AG09309 (cell line): ENCODE data around the gene AJAP1.

Experiments used
- DNase-seq: peaks from one replicate; pipeline ENCODE4 v3.0.0-alpha.2; 2010; ENCODE audit warnings: low read depth
- H3K4me3 ChIP-seq: 2 replicates; pipeline ENCODE4 v1.5.1; 2011; ENCODE audit warnings: mild to moderate bottlenecking, low read depth, low read length, moderate library complexity; ENCODE audit not compliant: control insufficient read depth
- TF ChIP-seq, protein P1 (sequence below): IDR thresholded peaks from 2 replicates; pipeline ENCODE4 v1.5.1; 2011; ENCODE audit warnings: mild to moderate bottlenecking, low read depth, low read length, inconsistent platforms; ENCODE audit not compliant: insufficient read depth, control insufficient read depth; ENCODE audit errors: missing control alignments

The AJAP1 gene

DNA sequence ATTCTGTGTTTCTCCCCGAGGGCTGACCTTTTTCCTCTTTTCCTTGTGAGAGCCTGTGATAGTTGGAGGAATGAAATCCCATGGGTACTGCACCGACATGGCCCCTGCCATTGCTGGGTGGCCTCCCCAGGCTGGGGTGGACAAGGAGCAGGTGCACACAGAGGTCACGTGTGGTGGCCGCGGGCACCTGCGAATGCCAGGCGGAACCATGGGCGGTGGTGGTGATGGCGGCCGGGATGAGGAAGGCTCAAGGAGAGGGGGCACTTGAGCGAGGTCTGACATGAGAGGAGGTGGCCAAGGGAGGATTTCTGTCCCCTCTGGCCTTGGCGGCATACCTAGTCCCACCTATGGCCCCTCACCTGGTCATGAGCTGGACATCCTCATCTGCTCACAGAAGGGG, 69.6 kb downstream of the AJAP1 start:
- no peak overlapping the region for H3K4me3 ChIP-seq
- no peak for DNase-seq
- TF ChIP-seq, protein P1, sequence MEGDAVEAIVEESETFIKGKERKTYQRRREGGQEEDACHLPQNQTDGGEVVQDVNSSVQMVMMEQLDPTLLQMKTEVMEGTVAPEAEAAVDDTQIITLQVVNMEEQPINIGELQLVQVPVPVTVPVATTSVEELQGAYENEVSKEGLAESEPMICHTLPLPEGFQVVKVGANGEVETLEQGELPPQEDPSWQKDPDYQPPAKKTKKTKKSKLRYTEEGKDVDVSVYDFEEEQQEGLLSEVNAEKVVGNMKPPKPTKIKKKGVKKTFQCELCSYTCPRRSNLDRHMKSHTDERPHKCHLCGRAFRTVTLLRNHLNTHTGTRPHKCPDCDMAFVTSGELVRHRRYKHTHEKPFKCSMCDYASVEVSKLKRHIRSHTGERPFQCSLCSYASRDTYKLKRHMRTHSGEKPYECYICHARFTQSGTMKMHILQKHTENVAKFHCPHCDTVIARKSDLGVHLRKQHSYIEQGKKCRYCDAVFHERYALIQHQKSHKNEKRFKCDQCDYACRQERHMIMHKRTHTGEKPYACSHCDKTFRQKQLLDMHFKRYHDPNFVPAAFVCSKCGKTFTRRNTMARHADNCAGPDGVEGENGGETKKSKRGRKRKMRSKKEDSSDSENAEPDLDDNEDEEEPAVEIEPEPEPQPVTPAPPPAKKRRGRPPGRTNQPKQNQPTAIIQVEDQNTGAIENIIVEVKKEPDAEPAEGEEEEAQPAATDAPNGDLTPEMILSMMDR, result no peak

DNA sequence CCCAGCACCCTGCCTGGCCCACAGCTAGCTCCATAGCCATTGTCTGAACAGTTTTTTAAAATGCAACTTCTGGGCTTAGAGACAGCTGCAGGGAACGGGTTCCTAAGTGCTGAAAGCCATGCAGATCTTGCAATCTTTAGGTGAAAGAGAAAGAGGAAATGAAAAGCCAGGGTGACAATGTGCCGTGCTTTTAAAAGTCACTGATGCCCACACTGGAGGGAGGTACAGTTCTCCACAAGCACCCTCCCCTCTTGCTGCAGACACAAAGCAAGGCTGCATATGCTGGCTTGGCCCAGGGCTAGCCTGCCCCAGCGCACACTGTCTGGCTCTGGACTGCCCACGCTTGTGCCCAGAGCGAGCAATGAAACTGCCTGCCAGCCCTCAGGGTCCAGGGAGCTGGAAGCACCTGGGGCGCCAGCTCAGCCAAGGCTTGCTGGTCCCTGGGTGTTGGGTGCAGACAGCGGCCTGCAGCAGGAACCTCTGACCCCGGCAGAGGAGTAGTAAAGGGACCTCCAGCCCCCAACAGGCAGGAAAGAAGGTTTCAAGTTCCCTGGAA, 70.4 kb downstream of the AJAP1 start:
- TF ChIP-seq, protein P1, result no peak
- H3K4me3 ChIP-seq, result no peak overlapping the region
- no peak for DNase-seq

DNA sequence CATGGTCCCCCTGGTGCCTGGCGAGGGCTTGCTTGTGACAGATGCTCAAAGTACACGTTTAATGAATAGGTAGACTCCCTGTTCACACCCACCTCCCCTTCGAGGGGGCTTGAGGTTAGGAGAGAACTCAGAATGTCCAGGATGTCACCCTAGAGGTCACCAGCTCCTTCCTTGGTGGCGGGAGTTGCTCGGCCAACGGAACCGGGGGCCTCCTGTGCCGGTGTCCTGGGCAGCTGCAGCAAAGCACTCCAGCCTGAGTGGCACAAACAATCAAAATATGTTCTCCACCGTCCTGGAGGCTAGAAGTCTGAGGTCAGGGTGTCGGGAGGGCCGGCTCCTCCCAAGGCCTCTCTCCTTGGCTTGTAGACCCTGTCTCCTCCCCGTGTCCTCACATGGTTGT, 71.0 kb downstream of the AJAP1 start:
- no peak overlapping the region for H3K4me3 ChIP-seq
- TF ChIP-seq, protein P1, result no peak
- no peak for DNase-seq

DNA sequence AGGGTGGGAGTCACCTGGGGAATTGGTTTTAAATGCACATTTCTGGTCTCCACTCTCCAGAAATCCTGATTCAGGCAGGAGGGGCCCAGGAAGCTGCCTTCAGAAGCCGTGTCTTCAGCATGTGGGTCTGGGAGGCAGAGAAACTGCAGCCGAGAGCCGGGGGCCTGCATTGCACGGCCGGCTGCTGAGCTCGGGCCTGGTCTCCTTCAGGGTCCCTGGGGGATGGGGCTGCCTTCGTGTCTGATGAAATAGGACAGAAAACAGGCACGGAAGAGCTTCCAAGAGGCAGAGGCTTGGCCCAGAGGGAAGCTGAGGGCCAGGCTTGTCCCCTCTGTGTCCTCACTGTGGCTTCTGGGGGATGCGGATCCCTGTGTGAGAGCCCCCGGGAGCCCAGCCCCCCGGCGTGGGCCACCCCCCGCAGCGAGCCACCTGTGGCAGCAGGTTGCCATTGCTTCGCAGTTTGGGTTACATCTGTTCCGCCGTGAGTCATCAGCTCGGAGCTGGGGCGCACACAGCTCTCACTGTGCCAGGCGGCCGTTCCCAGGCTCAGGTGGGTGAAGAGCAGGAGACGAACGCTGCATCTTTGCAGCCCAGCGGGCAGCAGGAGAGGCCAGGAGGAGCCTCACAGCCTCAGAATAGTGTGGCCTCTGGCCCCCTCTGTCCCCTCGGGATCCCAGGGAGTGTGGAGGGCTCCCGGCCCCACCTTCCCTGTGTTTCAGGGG, 72.4 kb downstream of the AJAP1 start:
- H3K4me3 ChIP-seq, result no peak overlapping the region
- DNase-seq, result no peak
- TF ChIP-seq, protein P1, result no peak

DNA sequence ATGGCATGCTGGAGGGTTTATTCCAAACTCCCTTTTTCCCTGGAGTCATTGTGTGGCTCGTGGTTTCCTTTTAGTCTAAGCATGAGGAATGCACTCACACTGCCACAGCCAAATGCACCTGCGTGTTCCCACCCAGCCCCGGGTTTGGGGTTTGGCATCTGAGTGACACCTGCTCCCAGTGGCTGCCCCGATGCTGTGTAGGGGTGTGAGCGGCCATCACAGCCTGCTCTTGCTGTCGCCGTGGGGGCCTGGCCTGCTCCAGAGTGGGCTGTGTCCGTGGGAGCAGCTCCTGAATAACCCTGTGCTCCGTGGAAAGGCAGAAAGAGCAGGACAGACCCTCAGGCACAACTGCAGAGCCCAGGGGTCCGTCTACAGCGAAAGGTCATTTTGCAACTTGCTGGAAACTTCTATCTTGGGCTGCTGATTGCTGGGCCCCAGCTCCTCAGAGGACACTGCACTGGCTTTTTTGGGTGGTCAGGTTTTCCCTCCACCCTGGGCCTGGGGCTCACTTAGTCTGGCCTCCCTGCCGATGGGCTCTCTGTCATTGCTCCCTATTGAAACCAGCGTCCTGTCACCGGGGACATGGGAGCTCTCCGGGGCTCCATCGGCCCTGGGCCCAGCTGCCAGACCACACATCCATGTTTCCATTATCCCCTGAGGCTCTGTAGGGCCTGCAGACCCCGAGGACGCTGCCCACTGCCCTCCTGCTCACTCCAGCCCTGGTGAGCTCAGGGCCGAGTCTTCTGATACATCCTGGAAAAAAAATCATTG, 74.1 kb downstream of the AJAP1 start:
- TF ChIP-seq, protein P1, result no peak
- H3K4me3 ChIP-seq, result no peak overlapping the region
- DNase-seq, result no peak

DNA sequence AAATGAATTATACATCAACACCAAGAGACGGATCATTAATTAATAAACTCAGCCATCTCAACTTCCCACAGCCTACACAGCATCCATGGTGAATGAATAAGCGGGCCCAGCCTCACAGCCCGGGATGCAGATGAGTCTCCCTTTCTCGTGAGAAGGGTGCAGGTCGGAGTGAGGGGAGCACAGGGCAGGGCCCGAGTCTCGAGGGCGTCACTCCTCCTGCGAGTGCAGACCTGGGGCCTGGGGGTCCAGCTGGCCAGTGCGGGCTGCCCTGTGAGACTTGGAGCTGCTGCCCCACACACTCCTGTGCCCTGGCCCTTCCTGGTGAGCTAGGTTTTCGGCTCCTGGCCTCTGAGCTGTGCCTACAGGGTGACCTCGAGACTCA, 74.7 kb downstream of the AJAP1 start:
- no peak overlapping the region for H3K4me3 ChIP-seq
- DNase-seq, result no peak
- TF ChIP-seq, protein P1, result no peak
